AG04450 (cell line): ENCODE results near the gene TMA16. TPM values are rescaled to one million over a fixed set of nuclear protein-coding genes. Genes with fewer than 3 reads are reported as not detected.

Experiments
- CTCF ChIA-PET: fragments of 300-600, 350-600 bp; formaldehyde crosslinking; extraction: SDS; loops from one replicate; lab custom pipeline; 2022; ENCODE audit warnings: antibody characterized with exemption, inconsistent platforms; lab: Charles Lee
- POLR2A ChIA-PET: fragments of 350-600 bp; formaldehyde crosslinking; extraction: SDS; loops from one replicate; lab custom pipeline; 2021; ENCODE audit warnings: antibody characterized with exemption, inconsistent platforms; lab: Yijun Ruan, JAX
- DNase-seq: peaks from one replicate; pipeline ENCODE4 v3.0.0-alpha.2; 2011; ENCODE audit warnings: low read depth, low spot score
- H3K27ac ChIP-seq: one replicate; pipeline ENCODE4 v1.5.1; 2012; ENCODE audit warnings: low read depth, low read length, control low read depth
- H3K27me3 ChIP-seq: one replicate; pipeline ENCODE4 v1.6.0; 2012; ENCODE audit warnings: low read length; ENCODE audit not compliant: control insufficient read depth, insufficient read depth
- H3K4me3 ChIP-seq: 2 replicates; pipeline ENCODE4 v1.5.1; 2011; ENCODE audit warnings: mild to moderate bottlenecking, low read depth, low read length, control low read depth
- H3K9me3 ChIP-seq: 2 replicates; pipeline ENCODE4 v1.5.1; 2012; ENCODE audit warnings: low read length; ENCODE audit not compliant: control insufficient read depth, insufficient read depth
- polyA plus RNA-seq: library from polyadenylated mRNA; depleted of rRNA; stranded (reverse); fragments of >200 nt; gene quantifications from 2 replicates; pipeline ENCODE4 v1.2.3, GENCODE V29; 2011
- TF ChIP-seq, protein P1 (sequence below): IDR thresholded peaks from 2 replicates; pipeline ENCODE4 v1.5.1; 2011; ENCODE audit warnings: low read depth, low read length, control low read depth, inconsistent platforms

Gene TMA16
- polyA plus RNA-seq, 1 experiment: 21.1 TPM

- H3K27ac ChIP-seq: no peak overlapping the region
- ChIA-PET CTCF (interaction anchor here (0.7 to 2.0 kb wide), 3 partner anchors 18 to 358 kb away, joined by 3 to 16 read pairs (median 3); no protein-coding TSS in a partner anchor), POLR2A (no interaction called here)
- TF ChIP-seq, protein P1, sequence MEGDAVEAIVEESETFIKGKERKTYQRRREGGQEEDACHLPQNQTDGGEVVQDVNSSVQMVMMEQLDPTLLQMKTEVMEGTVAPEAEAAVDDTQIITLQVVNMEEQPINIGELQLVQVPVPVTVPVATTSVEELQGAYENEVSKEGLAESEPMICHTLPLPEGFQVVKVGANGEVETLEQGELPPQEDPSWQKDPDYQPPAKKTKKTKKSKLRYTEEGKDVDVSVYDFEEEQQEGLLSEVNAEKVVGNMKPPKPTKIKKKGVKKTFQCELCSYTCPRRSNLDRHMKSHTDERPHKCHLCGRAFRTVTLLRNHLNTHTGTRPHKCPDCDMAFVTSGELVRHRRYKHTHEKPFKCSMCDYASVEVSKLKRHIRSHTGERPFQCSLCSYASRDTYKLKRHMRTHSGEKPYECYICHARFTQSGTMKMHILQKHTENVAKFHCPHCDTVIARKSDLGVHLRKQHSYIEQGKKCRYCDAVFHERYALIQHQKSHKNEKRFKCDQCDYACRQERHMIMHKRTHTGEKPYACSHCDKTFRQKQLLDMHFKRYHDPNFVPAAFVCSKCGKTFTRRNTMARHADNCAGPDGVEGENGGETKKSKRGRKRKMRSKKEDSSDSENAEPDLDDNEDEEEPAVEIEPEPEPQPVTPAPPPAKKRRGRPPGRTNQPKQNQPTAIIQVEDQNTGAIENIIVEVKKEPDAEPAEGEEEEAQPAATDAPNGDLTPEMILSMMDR: no peak
- H3K27me3 ChIP-seq: no peaks in the 10 kb centered on the region
- DNase-seq: no peak
- no peak overlapping the region for H3K4me3 ChIP-seq
- no peaks in the 10 kb centered on the region for H3K9me3 ChIP-seq
Measured at GRCh38 chr4:163525982-163526381, 31.5 kb downstream of the TMA16 start.

GRCh38 chr4:163527172-163527571, 32.7 kb downstream of the TMA16 start:
- DNase-seq: no peak
- H3K4me3 ChIP-seq: no peak overlapping the region
- TF ChIP-seq, protein P1: no peak
- H3K27ac ChIP-seq: no peak overlapping the region
- ChIA-PET CTCF (interaction anchor here (1.2 to 8.3 kb wide), 2 partner anchors 17 to 21 kb away, joined by 4 to 55 read pairs; no protein-coding TSS in a partner anchor), POLR2A (no interaction called here)
- no peaks in the 10 kb centered on the region for H3K27me3 ChIP-seq
- H3K9me3 ChIP-seq: no peaks in the 10 kb centered on the region

DNA sequence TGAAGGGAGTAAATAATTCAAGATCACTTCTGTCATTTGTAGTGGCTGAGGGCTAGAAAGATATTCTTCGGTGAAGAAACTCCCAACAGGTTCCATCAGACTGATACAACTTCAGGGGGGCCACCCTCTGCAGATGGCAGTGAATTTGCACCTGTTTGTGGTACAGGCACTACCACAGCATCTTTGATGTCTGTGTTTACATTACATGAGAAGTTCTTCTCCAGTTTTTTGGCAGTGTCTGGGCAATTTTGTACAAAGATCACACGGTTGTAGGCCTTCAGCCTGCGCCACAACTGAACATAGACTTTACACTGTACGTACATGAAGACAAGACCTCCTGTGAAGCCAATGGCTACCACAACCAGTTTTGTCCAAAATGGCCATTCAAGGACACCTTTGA, 34.2 kb downstream of the TMA16 start:
- Histone ChIP-seq H3K4me3 (no peak overlapping the region), H3K27ac (no peak overlapping the region), H3K27me3 (no peaks in the 10 kb centered on the region), H3K9me3 (no peaks in the 10 kb centered on the region)
- ChIA-PET CTCF (interaction anchor here (8.3 kb wide), 1 partner anchor 19 kb away, joined by 55 read pairs; no protein-coding TSS in a partner anchor), POLR2A (no interaction called here)
- no peak for DNase-seq
- TF ChIP-seq, protein P1: no peak

DNA sequence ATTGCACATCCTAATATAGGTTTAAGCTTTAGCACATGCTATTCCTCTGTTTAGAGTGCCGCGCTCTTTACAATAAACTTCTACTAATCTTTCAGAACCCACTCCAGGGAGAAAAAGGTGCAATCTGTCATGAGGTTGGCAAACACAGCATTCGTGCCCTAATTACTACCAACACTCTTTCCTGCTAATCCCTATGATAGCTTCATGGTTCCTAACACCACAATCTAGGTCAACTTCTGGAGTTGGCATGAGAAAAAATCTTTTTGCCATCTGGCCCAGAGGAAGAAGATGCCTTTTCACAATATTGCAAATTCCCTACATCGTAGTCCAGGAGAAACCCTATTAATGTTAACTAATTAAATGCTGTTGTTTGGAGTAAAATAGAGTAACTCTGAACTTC, 39.6 kb downstream of the TMA16 start:
- Histone ChIP-seq H3K9me3 (no peaks in the 10 kb centered on the region), H3K27me3 (no peaks in the 10 kb centered on the region), H3K27ac (no peak overlapping the region), H3K4me3 (no peak overlapping the region)
- TF ChIP-seq, protein P1: no peak
- ChIA-PET CTCF (interaction anchor here (8.3 kb wide), 1 partner anchor 14 kb away, joined by 55 read pairs; no protein-coding TSS in a partner anchor), POLR2A (no interaction called here)
- no peak for DNase-seq

GRCh38 chr4:163535657-163536056, 41.2 kb downstream of the TMA16 start:
- Histone ChIP-seq H3K27ac (no peak overlapping the region), H3K4me3 (no peak overlapping the region), H3K9me3 (no peaks in the 10 kb centered on the region), H3K27me3 (no peaks in the 10 kb centered on the region)
- no peak for DNase-seq
- ChIA-PET POLR2A (no interaction called here), CTCF (interaction anchor here (0.6 to 1.2 kb wide), 4 partner anchors 15 to 203 kb away, joined by 3 to 5 read pairs (median 3); partner anchors contain the start of gene NPY1R)
- TF ChIP-seq, protein P1: peak; percentile 32; the same call in 1 of the 2 replicates
